Measurements from ENCODE around the gene TRIM16.
"Not testable (repeated sequence)": the region's sequence is repeated elsewhere in the genome, so short reads cannot be mapped to it uniquely, and the experiment has no call there.

TRIM16 gene

GRCh38 chr17:15698967-15699366 is 14.9 kb upstream of the TRIM16 start:
- peak overlapping the region; percentile 49 for H3K4me3 ChIP-seq (ENCODE audit: extremely low read depth, insufficient read depth, low read length, poor library complexity, severe bottlenecking)
- not testable (repeated sequence) for H3K27ac ChIP-seq (ENCODE audit: low read depth, low read length, severe bottlenecking); H3K9me3 ChIP-seq (ENCODE audit: control insufficient read depth, low read length); H3K4me1 ChIP-seq (ENCODE audit: control insufficient read depth, insufficient read depth, low read length, poor library complexity, severe bottlenecking)
- H3K36me3 ChIP-seq (ENCODE audit: control insufficient read depth, insufficient read depth, low read length): peaks cover 27% of the 10 kb centered on the region
- no CpG with 5 or more reads among the region's 3 CpGs for WGBS, 2 experiments (ENCODE audit: insufficient coverage in 2 of 2)

- H3K36me3 ChIP-seq (ENCODE audit: control insufficient read depth, insufficient read depth, low read length); H3K9me3 ChIP-seq (ENCODE audit: control insufficient read depth, low read length); H3K4me3 ChIP-seq (ENCODE audit: extremely low read depth, insufficient read depth, low read length, poor library complexity, severe bottlenecking); H3K4me1 ChIP-seq (ENCODE audit: control insufficient read depth, insufficient read depth, low read length, poor library complexity, severe bottlenecking); H3K27ac ChIP-seq (ENCODE audit: low read depth, low read length, severe bottlenecking): not testable (repeated sequence)
- WGBS, 2 experiments (ENCODE audit: insufficient coverage in 2 of 2): 80% methylated on average over 1 of the region's 1 CpG; no CpG with 5 or more reads in 1 of the 2 experiments
These were observed 3.4 kb upstream of the TRIM16 start for GRCh38 chr17:15687494-15687893.

- peak overlapping the region; percentile 55 for H3K4me3 ChIP-seq (ENCODE audit: extremely low read depth, insufficient read depth, low read length, poor library complexity, severe bottlenecking)
- H3K9me3 ChIP-seq (ENCODE audit: control insufficient read depth, low read length); H3K4me1 ChIP-seq (ENCODE audit: control insufficient read depth, insufficient read depth, low read length, poor library complexity, severe bottlenecking); H3K27ac ChIP-seq (ENCODE audit: low read depth, low read length, severe bottlenecking); H3K36me3 ChIP-seq (ENCODE audit: control insufficient read depth, insufficient read depth, low read length): not testable (repeated sequence)
- 87% methylated on average over 3 of the region's 3 CpGs; no CpG with 5 or more reads in 1 of the 2 experiments for WGBS, 2 experiments (ENCODE audit: insufficient coverage in 2 of 2)
These were observed 976 bp downstream of the TRIM16 start for GRCh38 chr17:15683135-15683534.

- H3K4me3 ChIP-seq (ENCODE audit: extremely low read depth, insufficient read depth, low read length, poor library complexity, severe bottlenecking); H3K9me3 ChIP-seq (ENCODE audit: control insufficient read depth, low read length); H3K4me1 ChIP-seq (ENCODE audit: control insufficient read depth, insufficient read depth, low read length, poor library complexity, severe bottlenecking); H3K27ac ChIP-seq (ENCODE audit: low read depth, low read length, severe bottlenecking): not testable (repeated sequence)
- H3K36me3 ChIP-seq (ENCODE audit: control insufficient read depth, insufficient read depth, low read length): peaks cover 14% of the 10 kb centered on the region
- 93 to 100% methylated on average over 3 of the region's 6 CpGs for WGBS, 2 experiments (ENCODE audit: insufficient coverage in 2 of 2)
These were observed 8.1 kb downstream of the TRIM16 start for GRCh38 chr17:15675991-15676390.

GRCh38 chr17:15674640-15675039 is 9.5 kb downstream of the TRIM16 start:
- 83 to 100% methylated on average over 1 of the region's 1 CpG for WGBS, 2 experiments (ENCODE audit: insufficient coverage in 2 of 2)
- not testable (repeated sequence) for H3K4me3 ChIP-seq (ENCODE audit: extremely low read depth, insufficient read depth, low read length, poor library complexity, severe bottlenecking); H3K27ac ChIP-seq (ENCODE audit: low read depth, low read length, severe bottlenecking); H3K36me3 ChIP-seq (ENCODE audit: control insufficient read depth, insufficient read depth, low read length); H3K4me1 ChIP-seq (ENCODE audit: control insufficient read depth, insufficient read depth, low read length, poor library complexity, severe bottlenecking); H3K9me3 ChIP-seq (ENCODE audit: control insufficient read depth, low read length)

GRCh38 chr17:15669526-15669925 is 14.6 kb downstream of the TRIM16 start:
- 75% methylated on average over 2 of the region's 5 CpGs; no CpG with 5 or more reads in 1 of the 2 experiments for WGBS, 2 experiments (ENCODE audit: insufficient coverage in 2 of 2)
- H3K4me3 ChIP-seq (ENCODE audit: extremely low read depth, insufficient read depth, low read length, poor library complexity, severe bottlenecking); H3K36me3 ChIP-seq (ENCODE audit: control insufficient read depth, insufficient read depth, low read length); H3K27ac ChIP-seq (ENCODE audit: low read depth, low read length, severe bottlenecking); H3K4me1 ChIP-seq (ENCODE audit: control insufficient read depth, insufficient read depth, low read length, poor library complexity, severe bottlenecking); H3K9me3 ChIP-seq (ENCODE audit: control insufficient read depth, low read length): not testable (repeated sequence)

GRCh38 chr17:15663691-15664090 is 20.4 kb downstream of the TRIM16 start:
- WGBS, 2 experiments (ENCODE audit: insufficient coverage in 2 of 2): 89 to 94% methylated on average over 5 of the region's 5 CpGs
- H3K4me1 ChIP-seq (ENCODE audit: control insufficient read depth, insufficient read depth, low read length, poor library complexity, severe bottlenecking): no peaks in the 10 kb centered on the region
- peaks cover 33% of the 10 kb centered on the region for H3K36me3 ChIP-seq (ENCODE audit: control insufficient read depth, insufficient read depth, low read length)
- no peak overlapping the region for H3K27ac ChIP-seq (ENCODE audit: low read depth, low read length, severe bottlenecking)
- H3K4me3 ChIP-seq (ENCODE audit: extremely low read depth, insufficient read depth, low read length, poor library complexity, severe bottlenecking): no peak overlapping the region
- no peaks in the 10 kb centered on the region for H3K9me3 ChIP-seq (ENCODE audit: control insufficient read depth, low read length)

- Histone ChIP-seq H3K36me3 (ENCODE audit: control insufficient read depth, insufficient read depth, low read length) (peaks cover 35% of the 10 kb centered on the region), H3K9me3 (ENCODE audit: control insufficient read depth, low read length) (no peaks in the 10 kb centered on the region), H3K4me1 (ENCODE audit: control insufficient read depth, insufficient read depth, low read length, poor library complexity, severe bottlenecking) (no peaks in the 10 kb centered on the region), H3K4me3 (ENCODE audit: extremely low read depth, insufficient read depth, low read length, poor library complexity, severe bottlenecking) (no peak overlapping the region), H3K27ac (ENCODE audit: low read depth, low read length, severe bottlenecking) (no peak overlapping the region)
- 85 to 89% methylated on average over 3 of the region's 6 CpGs for WGBS, 2 experiments (ENCODE audit: insufficient coverage in 2 of 2)
These were observed 20.9 kb downstream of the TRIM16 start for GRCh38 chr17:15663176-15663575.

GRCh38 chr17:15662681-15663080 is 21.4 kb downstream of the TRIM16 start:
- Histone ChIP-seq H3K9me3 (ENCODE audit: control insufficient read depth, low read length) (no peaks in the 10 kb centered on the region), H3K36me3 (ENCODE audit: control insufficient read depth, insufficient read depth, low read length) (peaks cover 39% of the 10 kb centered on the region), H3K4me3 (ENCODE audit: extremely low read depth, insufficient read depth, low read length, poor library complexity, severe bottlenecking) (no peak overlapping the region), H3K4me1 (ENCODE audit: control insufficient read depth, insufficient read depth, low read length, poor library complexity, severe bottlenecking) (no peaks in the 10 kb centered on the region), H3K27ac (ENCODE audit: low read depth, low read length, severe bottlenecking) (peak overlapping the region; percentile 13)
- WGBS, 2 experiments (ENCODE audit: insufficient coverage in 2 of 2): 83 to 92% methylated on average over 1 to 2 of the region's 3 CpGs

GRCh38 chr17:15660077-15660476 is 24.0 kb downstream of the TRIM16 start:
- Histone ChIP-seq H3K4me1 (ENCODE audit: control insufficient read depth, insufficient read depth, low read length, poor library complexity, severe bottlenecking) (peaks cover 8% of the 10 kb centered on the region), H3K9me3 (ENCODE audit: control insufficient read depth, low read length) (no peaks in the 10 kb centered on the region), H3K27ac (ENCODE audit: low read depth, low read length, severe bottlenecking) (no peak overlapping the region), H3K36me3 (ENCODE audit: control insufficient read depth, insufficient read depth, low read length) (peaks cover 54% of the 10 kb centered on the region), H3K4me3 (ENCODE audit: extremely low read depth, insufficient read depth, low read length, poor library complexity, severe bottlenecking) (no peak overlapping the region)
- WGBS, 2 experiments (ENCODE audit: insufficient coverage in 2 of 2): 86 to 90% methylated on average over 3 of the region's 3 CpGs

- Histone ChIP-seq H3K4me1 (ENCODE audit: control insufficient read depth, insufficient read depth, low read length, poor library complexity, severe bottlenecking) (peaks cover 12% of the 10 kb centered on the region), H3K27ac (ENCODE audit: low read depth, low read length, severe bottlenecking) (no peak overlapping the region), H3K9me3 (ENCODE audit: control insufficient read depth, low read length) (no peaks in the 10 kb centered on the region), H3K4me3 (ENCODE audit: extremely low read depth, insufficient read depth, low read length, poor library complexity, severe bottlenecking) (no peak overlapping the region), H3K36me3 (ENCODE audit: control insufficient read depth, insufficient read depth, low read length) (peaks cover 54% of the 10 kb centered on the region)
- WGBS, 2 experiments (ENCODE audit: insufficient coverage in 2 of 2): 97 to 100% methylated on average over 3 of the region's 4 CpGs
These were observed 24.4 kb downstream of the TRIM16 start for GRCh38 chr17:15659663-15660062.

Data from mesodermal cell (in vitro differentiated cells).